LHCN-M2 (cell line): ENCODE results near the gene AKR1C8. TPM values are rescaled to one million over a fixed set of nuclear protein-coding genes. Genes with fewer than 3 reads are reported as not detected.
A peak's percentile ranks its signal among the peaks of the same experiment; 100 is the strongest.

Source experiments
- DNase-seq: peaks from one replicate; pipeline ENCODE4 v3.0.0-alpha.2; 2012; ENCODE audit warnings: low read depth
- total RNA-seq: library from RNA; depleted of rRNA; stranded (reverse); fragments of >200 nt; gene quantifications from 2 replicates; pipeline ENCODE4 v1.2.3, GENCODE V29; 2014; rRNA removed

AKR1C8 gene
- total RNA-seq, 1 experiment from 2014 or later: not detected

DNA sequence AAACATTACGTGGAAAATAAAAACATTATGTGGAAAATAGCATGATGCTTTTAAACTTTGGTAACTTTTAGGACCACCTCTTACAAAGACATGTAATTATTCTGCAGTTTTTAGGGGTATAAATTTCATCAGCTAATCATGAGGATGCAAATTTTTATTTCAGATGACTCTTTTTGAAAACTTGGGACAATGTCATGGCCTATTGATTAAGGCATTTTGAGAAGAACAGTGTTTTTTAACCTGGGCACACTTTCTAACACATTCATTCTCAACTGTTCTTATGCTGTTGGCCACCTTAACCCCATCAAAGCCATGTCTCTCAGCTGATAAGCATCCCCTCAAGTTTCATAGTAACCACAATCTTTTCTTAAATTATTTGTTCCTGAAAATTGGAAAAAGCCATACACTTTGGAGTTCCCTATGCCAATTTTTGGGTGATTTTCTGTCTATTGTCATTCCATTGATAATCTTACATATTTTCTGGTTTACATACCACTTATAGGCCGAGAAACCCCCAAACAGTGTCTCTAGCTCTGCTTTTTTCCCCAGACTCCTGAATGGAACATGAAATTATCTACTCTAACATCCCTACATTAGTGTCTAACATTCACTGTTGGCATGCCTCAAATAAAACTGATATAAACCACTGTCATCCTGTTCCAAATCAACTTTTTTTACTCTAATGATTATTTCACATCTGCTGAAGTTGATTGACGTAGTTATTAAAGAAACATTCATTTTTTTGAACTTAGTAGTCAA is 76.1 kb downstream of the AKR1C8 start:
- DNase-seq: no peak

DNA sequence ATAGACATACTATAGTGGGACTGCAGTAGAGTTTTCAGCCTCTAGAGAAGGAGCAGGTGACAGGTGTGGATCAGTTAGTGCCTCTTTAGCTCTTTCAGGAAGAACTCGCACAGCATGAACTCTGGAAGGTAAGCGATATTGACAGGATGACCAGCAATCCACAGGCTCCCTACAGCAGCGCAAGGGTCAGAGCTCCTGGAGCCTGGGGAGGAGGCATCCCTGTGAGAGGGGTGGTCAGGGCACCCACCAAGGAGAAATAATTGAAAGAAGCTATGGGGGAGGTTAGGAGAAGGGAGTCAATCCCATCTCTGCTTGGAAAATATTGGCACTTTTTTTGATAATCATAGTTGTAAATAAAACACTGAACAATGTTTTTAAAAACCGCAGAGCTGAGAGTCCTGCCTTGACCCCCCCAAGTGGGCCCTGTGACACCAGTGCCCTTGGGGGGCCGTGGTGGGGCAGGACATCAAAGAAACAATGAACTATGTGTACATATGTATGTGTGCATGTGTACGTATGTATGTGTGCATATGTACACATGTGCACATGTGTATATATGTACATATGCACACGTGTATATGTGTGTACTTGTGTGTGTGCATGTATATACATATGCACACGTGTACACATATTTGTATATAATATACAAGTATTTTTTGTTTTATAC is 77.0 kb downstream of the AKR1C8 start:
- DNase-seq: no peak

DNA sequence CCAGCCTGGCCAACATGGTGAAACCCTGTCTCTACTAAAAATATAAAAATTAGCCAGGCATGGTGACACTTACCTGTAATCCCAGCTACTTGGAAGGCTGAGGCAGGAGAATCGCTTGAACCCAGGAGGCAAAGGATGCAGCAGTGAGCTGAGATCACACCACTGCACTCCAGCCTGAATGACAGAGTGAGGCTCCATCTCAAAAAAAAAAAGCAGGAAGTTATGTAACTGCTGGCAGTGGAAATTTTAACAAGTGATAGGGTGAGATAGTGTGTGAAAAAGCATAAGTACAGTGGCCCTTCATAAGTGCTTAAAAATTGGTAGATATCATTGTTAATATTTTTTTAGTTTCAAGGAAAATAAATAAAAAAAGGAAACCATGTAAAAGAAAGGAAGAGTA is 78.4 kb downstream of the AKR1C8 start:
- DNase-seq: no peak

DNA sequence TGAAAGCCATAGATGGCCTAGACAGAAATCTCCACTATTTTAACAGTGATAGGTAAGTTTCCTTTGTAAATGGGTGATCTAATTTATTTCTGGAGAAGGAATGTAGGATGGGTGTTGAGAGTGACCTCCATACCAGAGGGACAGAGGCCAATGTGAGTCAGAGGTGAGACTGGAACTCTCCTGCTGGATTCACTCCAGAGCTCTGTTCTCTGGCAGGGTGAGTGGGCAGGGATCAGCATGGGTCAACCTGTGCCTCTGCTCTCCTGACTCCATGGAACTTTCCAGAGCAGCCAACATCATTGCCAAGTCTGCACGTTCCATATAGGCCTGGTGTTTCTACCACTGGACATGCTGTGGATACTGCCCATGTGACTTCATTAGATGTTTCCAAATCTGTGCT is 79.3 kb downstream of the AKR1C8 start:
- peak; percentile 12 for DNase-seq

Other genes starting within 250 kb of the AKR1C8 start
- gene AKR1C1, start 221.7 kb downstream of the AKR1C8 start, total RNA-seq: 42.6 and 56.1 TPM in 2 replicates
- gene AKR1C2, start 181.3 kb downstream of the AKR1C8 start, total RNA-seq: 10.0 and 10.3 TPM in 2 replicates
- 25.7 and 33.5 TPM in 2 replicates for gene AKR1C3, start 90.7 kb downstream of the AKR1C8 start, total RNA-seq
- not detected in 2 replicates for gene AKR1C4, start 11.7 kb upstream of the AKR1C8 start, total RNA-seq
- gene UCN3, start 179.8 kb upstream of the AKR1C8 start, total RNA-seq: not detected in 2 replicates
- not detected in 2 replicates for gene TUBAL3, start 219.7 kb upstream of the AKR1C8 start, total RNA-seq
- 43.2 and 56.2 TPM in 2 replicates for gene NET1, start 227.4 kb upstream of the AKR1C8 start, total RNA-seq